Activated naive CD8-positive, alpha-beta T cell treated with anti-CD3 and anti-CD28 coated beads, Interleukin-2, amount 50 U/mL, for 24 hours (primary cell): ENCODE measurements around the gene SEC22B.
"Not testable (repeated sequence)": the region's sequence is repeated elsewhere in the genome, so short reads cannot be mapped to it uniquely, and the experiment has no call there.

Source experiments
- ATAC-seq: fragments of 150-1000 bp; cut with Tn5 transposase; one replicate; pipeline ENCODE4 v1.10.0; 2021
- DNase-seq: peaks from one replicate; pipeline ENCODE4 v3.0.0; 2021
- H3K27ac Mint-ChIP-seq: one replicate; pipeline ENCODE4 v1.8.0; 2021; ENCODE audit warnings: mild to moderate bottlenecking, mixed read lengths
- H3K27me3 Mint-ChIP-seq: one replicate; pipeline ENCODE4 v1.8.0; 2021; ENCODE audit warnings: mixed read lengths
- H3K36me3 Mint-ChIP-seq: one replicate; pipeline ENCODE4 v1.8.0; 2021; ENCODE audit warnings: low read depth, mixed read lengths
- H3K4me1 Mint-ChIP-seq: one replicate; pipeline ENCODE4 v1.8.0; 2021; ENCODE audit warnings: mixed read lengths
- H3K4me3 Mint-ChIP-seq: one replicate; pipeline ENCODE4 v1.8.0; 2021; ENCODE audit warnings: mild to moderate bottlenecking, moderate library complexity, mixed read lengths
- H3K9me3 Mint-ChIP-seq: one replicate; pipeline ENCODE4 v1.8.0; 2021; ENCODE audit warnings: mixed read lengths

The SEC22B gene

GRCh38 chr1:120111771-120112170 is 64.5 kb downstream of the SEC22B start:
- not testable (repeated sequence) for H3K4me1 Mint-ChIP-seq, H3K4me3 Mint-ChIP-seq, H3K27ac Mint-ChIP-seq, H3K9me3 Mint-ChIP-seq, DNase-seq, H3K36me3 Mint-ChIP-seq, H3K27me3 Mint-ChIP-seq, ATAC-seq

GRCh38 chr1:120111008-120111407 is 65.3 kb downstream of the SEC22B start:
- not testable (repeated sequence) for H3K4me3 Mint-ChIP-seq, ATAC-seq, H3K4me1 Mint-ChIP-seq, DNase-seq, H3K27me3 Mint-ChIP-seq, H3K9me3 Mint-ChIP-seq, H3K27ac Mint-ChIP-seq, H3K36me3 Mint-ChIP-seq

GRCh38 chr1:120109656-120110055 is 66.7 kb downstream of the SEC22B start:
- not testable (repeated sequence) for H3K4me1 Mint-ChIP-seq, H3K36me3 Mint-ChIP-seq, H3K4me3 Mint-ChIP-seq, DNase-seq, H3K27me3 Mint-ChIP-seq, H3K9me3 Mint-ChIP-seq, ATAC-seq, H3K27ac Mint-ChIP-seq

GRCh38 chr1:120109180-120109579 is 67.1 kb downstream of the SEC22B start:
- not testable (repeated sequence) for H3K4me1 Mint-ChIP-seq, H3K27me3 Mint-ChIP-seq, H3K4me3 Mint-ChIP-seq, H3K36me3 Mint-ChIP-seq, H3K27ac Mint-ChIP-seq, DNase-seq, H3K9me3 Mint-ChIP-seq, ATAC-seq

GRCh38 chr1:120105288-120105687 is 71.0 kb downstream of the SEC22B start:
- H3K27me3 Mint-ChIP-seq, H3K4me3 Mint-ChIP-seq, H3K27ac Mint-ChIP-seq, DNase-seq, H3K9me3 Mint-ChIP-seq, H3K4me1 Mint-ChIP-seq, H3K36me3 Mint-ChIP-seq: not testable (repeated sequence)
- peak; percentile 42 for ATAC-seq

GRCh38 chr1:120103768-120104167 is 72.6 kb downstream of the SEC22B start:
- H3K4me3 Mint-ChIP-seq, H3K27ac Mint-ChIP-seq, H3K36me3 Mint-ChIP-seq, H3K27me3 Mint-ChIP-seq, H3K9me3 Mint-ChIP-seq, ATAC-seq, DNase-seq: not testable (repeated sequence)
- peaks cover 14% of the 10 kb centered on the region for H3K4me1 Mint-ChIP-seq

GRCh38 chr1:120101593-120101992 is 74.7 kb downstream of the SEC22B start:
- not testable (repeated sequence) for H3K36me3 Mint-ChIP-seq, H3K27me3 Mint-ChIP-seq, ATAC-seq, H3K9me3 Mint-ChIP-seq, DNase-seq, H3K4me3 Mint-ChIP-seq, H3K27ac Mint-ChIP-seq
- peaks cover 18% of the 10 kb centered on the region for H3K4me1 Mint-ChIP-seq
